HCT116 (cell line): ENCODE results near the gene ZMYM5.
"Not testable (repeated sequence)": the region's sequence is repeated elsewhere in the genome, so short reads cannot be mapped to it uniquely, and the experiment has no call there.

Experiments used
- CEBPB ChIP-seq: IDR thresholded peaks from 2 replicates; pipeline ENCODE4 v1.6.1; 2012; ENCODE audit warnings: low read depth
- CTCF ChIP-seq, 3 experiments: fragments of 200-600 bp in 1 of 3; sonication (generic) in 1 of 3; IDR thresholded peaks in 2 of 3; conservative IDR thresholded peaks in 1 of 3; 2 replicates each; pipeline ENCODE4 v1.5.1; 2012 to 2017; ENCODE audit warnings: low read depth in 2 of 3, low read length in 2 of 3, antibody characterized with exemption in 1 of 3, borderline replicate concordance in 1 of 3, control low read depth in 1 of 3, mild to moderate bottlenecking in 1 of 3, mixed read lengths in 1 of 3, mixed run types in 1 of 3, moderate library complexity in 1 of 3; ENCODE audit not compliant: insufficient read depth in 1 of 3
- EGR1 ChIP-seq: IDR thresholded peaks from 2 replicates; pipeline ENCODE4 v1.6.1; 2012; ENCODE audit warnings: low read depth
- EZH2 ChIP-seq: fragments of 200-600 bp; sonication (generic); IDR thresholded peaks from 2 replicates; pipeline ENCODE4 v1.6.1; 2017; ENCODE audit warnings: antibody characterized with exemption, mixed run types
- EZH2phosphoT487 ChIP-seq: fragments of 200-600 bp; IDR thresholded peaks from 2 replicates; pipeline ENCODE4 v1.6.1; 2018; ENCODE audit warnings: antibody characterized with exemption, borderline replicate concordance
- FOSL1 ChIP-seq: IDR thresholded peaks from 2 replicates; pipeline ENCODE4 v1.6.1; 2012; ENCODE audit warnings: low read depth
- POLR2A ChIP-seq: IDR thresholded peaks from 2 replicates; pipeline ENCODE4 v1.7.0; 2011; ENCODE audit warnings: borderline replicate concordance; ENCODE audit not compliant: insufficient read depth, insufficient read length; ENCODE audit errors: extremely low read depth
- POLR2AphosphoS5 ChIP-seq: IDR thresholded peaks from 2 replicates; pipeline ENCODE4 v1.6.1; 2011; ENCODE audit warnings: mild to moderate bottlenecking, low read depth, low read length, moderate library complexity
- SIN3A ChIP-seq: IDR thresholded peaks from 2 replicates; pipeline ENCODE4 v1.6.1; 2012; ENCODE audit warnings: low read depth
- SP1 ChIP-seq: IDR thresholded peaks from 2 replicates; pipeline ENCODE4 v1.6.1; 2012; ENCODE audit warnings: low read depth
- TCF7L2 ChIP-seq: IDR thresholded peaks from 2 replicates; pipeline ENCODE4 v1.7.0; 2011; ENCODE audit warnings: borderline replicate concordance, inconsistent platforms; ENCODE audit not compliant: insufficient read depth, insufficient read length; ENCODE audit errors: extremely low read depth
- YY1 ChIP-seq: IDR thresholded peaks from 2 replicates; pipeline ENCODE4 v1.6.1; 2011; ENCODE audit warnings: low read length, low read depth, moderate library complexity, mild to moderate bottlenecking; ENCODE audit not compliant: insufficient replicate concordance; ENCODE audit errors: extremely low read depth
- ZBTB33 ChIP-seq: IDR thresholded peaks from 2 replicates; pipeline ENCODE4 v1.6.1; 2011; ENCODE audit warnings: mild to moderate bottlenecking, low read length, moderate library complexity; ENCODE audit not compliant: insufficient replicate concordance; ENCODE audit errors: extremely low read depth

- TF ChIP-seq CTCF (IDR thresholded peaks at IDR 0.05 in 2 of 3, conservative IDR thresholded peaks at IDR 0.05 in 1 of 3; ENCODE audit: borderline replicate concordance in 1 of 3, insufficient read depth in 1 of 3, low read depth in 2 of 3, low read length in 2 of 3); POLR2A; POLR2AphosphoS5; SP1; CEBPB; SIN3A; EGR1; YY1; EZH2phosphoT487; FOSL1; ZBTB33; TCF7L2; EZH2: not testable (repeated sequence)
These were observed 42.2 kb upstream of the ZMYM5 start for GRCh38 chr13:19905487-19906195.
